Endodermal cell (in vitro differentiated cells): ENCODE measurements around the gene CHMP2B. TPM values are rescaled to one million over a fixed set of nuclear protein-coding genes. Genes with fewer than 3 reads are reported as not detected.

Experiments used
- DNase-seq: peaks from one replicate; pipeline ENCODE4 v3.0.0-alpha.2; 2017
- H3K27ac ChIP-seq: 2 replicates; pipeline ENCODE4 v1.5.1; 2013; ENCODE audit warnings: mild to moderate bottlenecking, low read depth, low read length, moderate library complexity
- H3K27me3 ChIP-seq: 2 replicates; pipeline ENCODE4 v1.6.1; 2013; ENCODE audit warnings: mild to moderate bottlenecking, low read length, moderate library complexity; ENCODE audit not compliant: insufficient read depth, control insufficient read depth, poor library complexity, severe bottlenecking
- H3K36me3 ChIP-seq: 2 replicates; pipeline ENCODE4 v1.7.0; 2013; ENCODE audit warnings: mild to moderate bottlenecking, low read length, moderate library complexity; ENCODE audit not compliant: control insufficient read depth, insufficient read depth
- H3K4me1 ChIP-seq: one replicate; pipeline ENCODE4 v1.7.0; 2013; ENCODE audit warnings: low read length; ENCODE audit not compliant: control insufficient read depth, insufficient read depth
- H3K4me3 ChIP-seq: 2 replicates; pipeline ENCODE4 v1.5.1; 2013; ENCODE audit warnings: mild to moderate bottlenecking, low read length, moderate library complexity
- H3K9ac ChIP-seq: 2 replicates; pipeline ENCODE4 v1.6.1; 2013; ENCODE audit warnings: mild to moderate bottlenecking, low read length, moderate library complexity; ENCODE audit not compliant: poor library complexity, severe bottlenecking; ENCODE audit errors: extremely low read depth
- H3K9me3 ChIP-seq: 2 replicates; pipeline ENCODE4 v1.6.1; 2013; ENCODE audit warnings: mild to moderate bottlenecking, low read length, moderate library complexity; ENCODE audit not compliant: control insufficient read depth
- H3K27ac Mint-ChIP-seq: 2 replicates; pipeline ENCODE4 v1.8.0; 2020; ENCODE audit warnings: mixed read lengths
- H3K27me3 Mint-ChIP-seq: 2 replicates; pipeline ENCODE4 v1.8.0; 2021; ENCODE audit warnings: mild to moderate bottlenecking, mixed read lengths; ENCODE audit not compliant: insufficient read depth
- H3K36me3 Mint-ChIP-seq: 2 replicates; pipeline ENCODE4 v1.8.0; 2020; ENCODE audit warnings: low read depth, mixed read lengths
- H3K4me1 Mint-ChIP-seq: 2 replicates; pipeline ENCODE4 v1.8.0; 2020; ENCODE audit warnings: mixed read lengths
- H3K4me3 Mint-ChIP-seq: 2 replicates; pipeline ENCODE4 v1.8.0; 2020; ENCODE audit warnings: mild to moderate bottlenecking, moderate library complexity, mixed read lengths
- H3K9me3 Mint-ChIP-seq: 2 replicates; pipeline ENCODE4 v1.8.0; 2020; ENCODE audit warnings: mild to moderate bottlenecking, mixed read lengths
- CTCF ChIP-seq: fragments of 200-600 bp; sonication (generic); conservative IDR thresholded peaks from 2 replicates; pipeline ENCODE4 v1.5.0; 2021; ENCODE audit warnings: antibody characterized with exemption, mild to moderate bottlenecking
- WGBS, 2 experiments: methylation state at CpG; one replicate each; pipeline versions ENCODE4 v1.1.5 to v1.1.7; 2013; ENCODE audit warnings: missing lambda C conversion rate in 2 of 2, mixed read lengths in 1 of 2; ENCODE audit not compliant: insufficient coverage in 1 of 2, insufficient read length in 1 of 2; 5-methylcytosine and 5-hydroxymethylcytosine counted together
- total RNA-seq, 2 donors: library from RNA; stranded (reverse); fragmentation: NEBNext Ultra II Directional in 1 of 2; extraction: Animal tissue kit (Norgen Biotek cat#: 25700) in 1 of 2; gene quantifications; 2 replicates in 1 of 2; 3 replicates in 1 of 2; pipeline ENCODE4 v1.2.1, GENCODE V29; 2021

Gene CHMP2B
- total RNA-seq, 2 donors from 2014 or later = 31.7 to 44.0 TPM

GRCh38 chr3:87233805-87234204, 6.7 kb downstream of the CHMP2B start:
- Mint-ChIP-seq H3K4me3 (no peak overlapping the region), H3K27me3 (no peaks in the 10 kb centered on the region), H3K9me3 (no peaks in the 10 kb centered on the region), H3K27ac (no peak overlapping the region), H3K36me3 (peaks cover 20% of the 10 kb centered on the region), H3K4me1 (peaks cover 21% of the 10 kb centered on the region)
- no peak overlapping the region for H3K4me3 ChIP-seq
- WGBS, 2 experiments = 97% methylated on average over 1 of the region's 1 CpG; no CpG with 5 or more reads in 1 of the 2 experiments
- H3K9me3 ChIP-seq = peaks cover 8% of the 10 kb centered on the region
- no peak for DNase-seq
- H3K27ac ChIP-seq = no peak overlapping the region
- no peak overlapping the region for H3K9ac ChIP-seq
- H3K27me3 ChIP-seq = no peaks in the 10 kb centered on the region
- peaks cover 2% of the 10 kb centered on the region for H3K4me1 ChIP-seq
- peaks cover 5% of the 10 kb centered on the region for H3K36me3 ChIP-seq
- TF ChIP-seq CTCF = no peak

GRCh38 chr3:87236093-87236492, 9.0 kb downstream of the CHMP2B start:
- no peak for TF ChIP-seq CTCF
- Histone ChIP-seq H3K4me3 (no peak overlapping the region), H3K4me1 (no peaks in the 10 kb centered on the region), H3K27me3 (no peaks in the 10 kb centered on the region), H3K36me3 (peaks cover 11% of the 10 kb centered on the region), H3K27ac (no peak overlapping the region), H3K9me3 (peaks cover 8% of the 10 kb centered on the region), H3K9ac (no peak overlapping the region)
- DNase-seq = no peak
- H3K4me3 Mint-ChIP-seq = no peak overlapping the region
- H3K36me3 Mint-ChIP-seq = peaks cover 24% of the 10 kb centered on the region
- 86% methylated on average over 1 of the region's 1 CpG; no CpG with 5 or more reads in 1 of the 2 experiments for WGBS, 2 experiments
- H3K4me1 Mint-ChIP-seq = peaks cover 13% of the 10 kb centered on the region
- H3K27me3 Mint-ChIP-seq = no peaks in the 10 kb centered on the region
- H3K9me3 Mint-ChIP-seq = no peaks in the 10 kb centered on the region
- H3K27ac Mint-ChIP-seq = no peak overlapping the region

DNA sequence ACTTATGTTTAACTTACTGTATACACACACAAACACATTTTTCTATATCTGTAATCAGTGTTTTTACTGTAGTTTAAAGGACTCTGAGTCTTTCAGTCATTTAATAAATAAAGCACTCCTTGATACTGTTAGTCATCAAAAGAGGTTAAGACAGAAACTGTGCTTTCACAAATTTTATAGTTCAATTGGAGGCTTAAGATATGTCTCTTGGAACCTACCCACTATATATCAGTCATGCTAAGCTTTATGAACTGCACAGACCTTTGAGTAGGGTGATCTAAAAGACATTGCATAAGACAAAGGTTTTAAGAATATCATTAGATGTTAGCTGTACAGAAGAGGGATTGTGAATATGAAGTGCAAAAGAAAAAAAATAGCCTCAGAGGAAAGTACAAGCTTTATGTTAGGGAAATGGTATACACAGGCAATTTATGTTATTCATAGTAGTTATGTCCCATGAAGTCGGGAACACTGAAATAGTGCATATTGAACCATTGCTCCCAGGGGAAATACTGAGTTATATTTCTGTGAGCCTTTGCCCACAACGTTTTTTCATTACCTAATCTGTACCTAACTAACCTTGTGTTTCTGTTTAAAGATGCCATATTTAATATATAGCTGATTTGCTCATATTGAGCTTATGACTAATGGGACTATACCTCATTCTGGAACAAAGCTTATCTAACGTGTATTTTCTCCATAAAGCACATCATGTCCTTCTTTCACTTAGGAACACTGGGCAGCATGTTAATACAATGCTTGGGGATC, 19.7 kb downstream of the CHMP2B start:
- no peaks in the 10 kb centered on the region for H3K27me3 ChIP-seq
- H3K4me1 ChIP-seq = no peaks in the 10 kb centered on the region
- H3K9ac ChIP-seq = no peak overlapping the region
- H3K36me3 Mint-ChIP-seq = peaks cover 29% of the 10 kb centered on the region
- H3K4me3 Mint-ChIP-seq = no peak overlapping the region
- H3K4me1 Mint-ChIP-seq = no peaks in the 10 kb centered on the region
- no peak overlapping the region for H3K4me3 ChIP-seq
- H3K9me3 ChIP-seq = no peaks in the 10 kb centered on the region
- H3K27ac ChIP-seq = no peak overlapping the region
- no peaks in the 10 kb centered on the region for H3K9me3 Mint-ChIP-seq
- H3K27me3 Mint-ChIP-seq = no peaks in the 10 kb centered on the region
- peaks cover 33% of the 10 kb centered on the region for H3K36me3 ChIP-seq
- WGBS, 2 experiments = 93% methylated on average over 3 of the region's 3 CpGs; no CpG with 5 or more reads in 1 of the 2 experiments
- no peak for TF ChIP-seq CTCF
- DNase-seq = no peak
- no peak overlapping the region for H3K27ac Mint-ChIP-seq
